ENCODE results near the gene AGBL1.

The AGBL1 gene

GRCh38 chr15:86337071-86337470, 257.4 kb downstream of the AGBL1 start:
- DNase-seq = no peak
- Mint-ChIP-seq H3K9me3 (peaks cover 0 to 3% of the 10 kb centered on the region in 2 donors), H3K27ac (no peak overlapping the region), H3K36me3 (ENCODE audit: insufficient read depth) (peaks cover 2% of the 10 kb centered on the region), H3K4me1 (ENCODE audit: low read depth in 2 of 2) (peaks cover 0 to 2% of the 10 kb centered on the region in 2 donors), H3K4me3 (no peak overlapping the region), H3K27me3 (peaks cover 5 to 6% of the 10 kb centered on the region in 2 donors)
- no peak for ATAC-seq (replicated peaks)

- H3K4me1 Mint-ChIP-seq (ENCODE audit: low read depth in 2 of 2) = no peaks in the 10 kb centered on the region
- ATAC-seq (replicated peaks) (no peak), DNase-seq (no peak)
- H3K4me3 Mint-ChIP-seq = no peak overlapping the region
- H3K36me3 Mint-ChIP-seq (ENCODE audit: insufficient read depth) = no peaks in the 10 kb centered on the region
- H3K27me3 Mint-ChIP-seq = peaks cover 16 to 41% of the 10 kb centered on the region in 2 donors
- H3K27ac Mint-ChIP-seq = no peak overlapping the region
- H3K9me3 Mint-ChIP-seq = no peaks in the 10 kb centered on the region
Measured at GRCh38 chr15:86347245-86347644, 267.6 kb downstream of the AGBL1 start.

DNA sequence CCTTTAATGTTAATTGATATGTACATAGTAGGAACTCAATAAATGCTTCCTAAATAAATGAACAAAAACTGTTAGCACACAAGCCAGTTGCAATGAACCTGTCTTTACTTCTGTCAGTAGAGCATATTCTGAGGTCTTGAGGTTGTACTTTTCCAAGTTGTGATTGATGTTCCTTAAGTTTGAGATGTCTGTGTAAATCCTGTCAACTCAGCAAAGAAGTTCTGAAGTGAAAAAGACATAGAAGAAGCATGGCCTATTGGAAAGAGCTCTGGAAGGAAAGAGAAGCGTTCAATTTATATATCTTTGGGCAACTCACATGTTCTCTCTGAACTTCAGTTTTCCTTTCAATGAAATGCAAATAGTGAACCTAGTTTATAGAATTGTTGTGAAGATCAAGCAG, 269.9 kb downstream of the AGBL1 start:
- peaks cover 16 to 30% of the 10 kb centered on the region in 2 donors for H3K27me3 Mint-ChIP-seq
- H3K9me3 Mint-ChIP-seq = peaks cover 0 to 1% of the 10 kb centered on the region in 2 donors
- no peak for ATAC-seq (replicated peaks)
- no peaks in the 10 kb centered on the region for H3K4me1 Mint-ChIP-seq (ENCODE audit: low read depth in 2 of 2)
- no peak for DNase-seq
- no peak overlapping the region for H3K4me3 Mint-ChIP-seq
- H3K27ac Mint-ChIP-seq = no peak overlapping the region
- H3K36me3 Mint-ChIP-seq (ENCODE audit: insufficient read depth) = no peaks in the 10 kb centered on the region

GRCh38 chr15:86353213-86353612, 273.5 kb downstream of the AGBL1 start:
- ATAC-seq (replicated peaks) (no peak), DNase-seq (no peak)
- Mint-ChIP-seq H3K4me1 (ENCODE audit: low read depth in 2 of 2) (no peaks in the 10 kb centered on the region), H3K27me3 (peaks cover 6% of the 10 kb centered on the region in 2 donors), H3K27ac (no peak overlapping the region), H3K36me3 (ENCODE audit: insufficient read depth) (no peaks in the 10 kb centered on the region), H3K9me3 (peaks cover 0 to 3% of the 10 kb centered on the region in 2 donors), H3K4me3 (no peak overlapping the region)

- Mint-ChIP-seq H3K9me3 (peaks cover 0 to 3% of the 10 kb centered on the region in 2 donors), H3K27me3 (peaks cover 0 to 2% of the 10 kb centered on the region in 2 donors), H3K36me3 (ENCODE audit: insufficient read depth) (no peaks in the 10 kb centered on the region), H3K4me3 (no peak overlapping the region), H3K4me1 (ENCODE audit: low read depth in 2 of 2) (no peaks in the 10 kb centered on the region), H3K27ac (no peak overlapping the region)
- DNase-seq (no peak), ATAC-seq (replicated peaks) (no peak)
Measured at GRCh38 chr15:86355361-86355760, 275.7 kb downstream of the AGBL1 start.

DNA sequence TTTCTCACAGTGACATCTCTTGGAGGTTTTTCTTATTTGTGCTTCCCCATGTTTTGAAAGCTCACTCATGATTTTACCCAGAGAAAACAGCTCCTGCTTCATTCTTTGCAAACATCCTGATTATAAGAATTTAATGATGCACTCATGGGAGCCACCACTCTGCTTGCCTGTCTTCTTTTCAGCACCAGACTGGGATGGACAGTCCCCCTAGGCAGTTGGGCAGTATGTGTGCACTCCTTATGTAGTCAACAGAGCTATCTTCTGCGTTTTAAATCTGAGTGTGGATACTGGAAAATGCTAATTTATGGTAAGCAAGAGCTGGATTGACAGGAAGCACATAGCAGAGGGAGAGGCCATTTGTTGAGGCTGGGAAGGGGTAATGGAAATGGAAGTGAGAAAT, 276.1 kb downstream of the AGBL1 start:
- no peak for DNase-seq
- peaks cover 0 to 3% of the 10 kb centered on the region in 2 donors for H3K9me3 Mint-ChIP-seq
- H3K4me3 Mint-ChIP-seq = no peak overlapping the region
- H3K27ac Mint-ChIP-seq = no peak overlapping the region
- H3K36me3 Mint-ChIP-seq (ENCODE audit: insufficient read depth) = no peaks in the 10 kb centered on the region
- ATAC-seq (replicated peaks) = no peak
- no peaks in the 10 kb centered on the region for H3K27me3 Mint-ChIP-seq
- H3K4me1 Mint-ChIP-seq (ENCODE audit: low read depth in 2 of 2) = no peaks in the 10 kb centered on the region

GRCh38 chr15:86362555-86362954, 282.9 kb downstream of the AGBL1 start:
- no peaks in the 10 kb centered on the region for H3K4me1 Mint-ChIP-seq (ENCODE audit: low read depth in 2 of 2)
- H3K27ac Mint-ChIP-seq = no peak overlapping the region
- DNase-seq (no peak), ATAC-seq (replicated peaks) (no peak)
- no peaks in the 10 kb centered on the region for H3K9me3 Mint-ChIP-seq
- H3K36me3 Mint-ChIP-seq (ENCODE audit: insufficient read depth) = no peaks in the 10 kb centered on the region
- no peak overlapping the region for H3K4me3 Mint-ChIP-seq
- peaks cover 7 to 11% of the 10 kb centered on the region in 2 donors for H3K27me3 Mint-ChIP-seq

DNA sequence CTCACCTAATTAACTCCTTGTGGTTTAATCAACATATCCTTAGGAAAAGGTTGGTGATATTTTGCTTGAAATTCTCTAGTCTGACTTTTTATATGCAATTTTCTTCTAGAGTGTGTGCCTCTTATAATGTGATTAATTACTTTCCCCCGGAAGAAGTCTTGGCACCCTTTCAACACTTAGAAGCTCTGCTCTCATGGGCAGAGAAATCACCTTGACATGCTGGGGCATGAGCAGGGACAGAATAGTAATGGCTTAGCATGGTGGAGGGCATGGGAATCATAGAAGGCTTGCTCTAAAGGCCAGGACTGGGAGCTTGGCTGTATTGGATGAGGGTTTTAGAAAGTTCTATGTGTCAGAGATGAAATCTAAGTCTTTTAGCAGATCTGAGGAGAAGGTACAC, 293.5 kb downstream of the AGBL1 start:
- ATAC-seq (replicated peaks) = no peak
- no peaks in the 10 kb centered on the region for H3K36me3 Mint-ChIP-seq (ENCODE audit: insufficient read depth)
- H3K27ac Mint-ChIP-seq = no peak overlapping the region
- peaks cover 5 to 12% of the 10 kb centered on the region in 2 donors for H3K9me3 Mint-ChIP-seq
- DNase-seq = no peak
- H3K4me3 Mint-ChIP-seq = no peak overlapping the region
- H3K27me3 Mint-ChIP-seq = peaks cover 18 to 30% of the 10 kb centered on the region in 2 donors
- no peaks in the 10 kb centered on the region for H3K4me1 Mint-ChIP-seq (ENCODE audit: low read depth in 2 of 2)

DNA sequence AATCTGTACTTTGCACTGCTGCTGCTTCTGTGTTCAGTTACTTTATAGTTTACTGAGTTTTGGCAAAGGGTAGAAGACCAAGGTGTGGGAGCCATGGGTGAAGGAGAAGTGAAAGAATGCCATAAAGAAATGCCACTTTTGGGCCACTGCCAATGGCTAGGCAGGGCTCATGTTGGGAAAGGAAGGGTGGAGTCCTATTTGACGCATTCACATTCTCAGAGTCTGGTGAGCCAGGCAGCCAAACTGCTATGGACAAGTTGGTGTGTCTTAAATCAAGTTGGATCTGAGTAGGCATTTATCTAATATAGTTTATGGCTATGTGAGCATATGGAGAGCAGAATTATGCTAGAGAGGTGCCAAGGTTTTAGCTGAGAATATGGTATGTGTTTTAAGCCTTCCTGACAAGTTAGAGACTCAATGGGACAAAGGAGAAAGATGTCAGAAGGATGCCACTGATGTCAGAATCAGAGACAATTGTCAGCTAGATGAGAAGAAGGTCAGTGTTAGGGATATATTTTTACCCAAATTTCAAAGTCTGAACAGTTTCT, 296.1 kb downstream of the AGBL1 start:
- H3K4me1 Mint-ChIP-seq (ENCODE audit: low read depth in 2 of 2) = no peaks in the 10 kb centered on the region
- ATAC-seq (replicated peaks) = no peak

GRCh38 chr15:86377914-86378313, 298.2 kb downstream of the AGBL1 start:
- Mint-ChIP-seq H3K27me3 (peaks cover 22 to 45% of the 10 kb centered on the region in 2 donors), H3K27ac (no peak overlapping the region), H3K4me1 (ENCODE audit: low read depth in 2 of 2) (no peaks in the 10 kb centered on the region), H3K4me3 (no peak overlapping the region), H3K9me3 (peaks cover 5 to 12% of the 10 kb centered on the region in 2 donors), H3K36me3 (ENCODE audit: insufficient read depth) (no peaks in the 10 kb centered on the region)
- ATAC-seq (replicated peaks) (no peak), DNase-seq (no peak)

More for the DNA sequence above, 296.1 kb downstream of the AGBL1 start:
- H3K27ac Mint-ChIP-seq = no peak overlapping the region
- DNase-seq = no peak
- H3K36me3 Mint-ChIP-seq (ENCODE audit: insufficient read depth) = no peaks in the 10 kb centered on the region
- no peak overlapping the region for H3K4me3 Mint-ChIP-seq
- H3K9me3 Mint-ChIP-seq = peaks cover 5 to 12% of the 10 kb centered on the region in 2 donors
- H3K27me3 Mint-ChIP-seq = peaks cover 21 to 36% of the 10 kb centered on the region in 2 donors

DNA sequence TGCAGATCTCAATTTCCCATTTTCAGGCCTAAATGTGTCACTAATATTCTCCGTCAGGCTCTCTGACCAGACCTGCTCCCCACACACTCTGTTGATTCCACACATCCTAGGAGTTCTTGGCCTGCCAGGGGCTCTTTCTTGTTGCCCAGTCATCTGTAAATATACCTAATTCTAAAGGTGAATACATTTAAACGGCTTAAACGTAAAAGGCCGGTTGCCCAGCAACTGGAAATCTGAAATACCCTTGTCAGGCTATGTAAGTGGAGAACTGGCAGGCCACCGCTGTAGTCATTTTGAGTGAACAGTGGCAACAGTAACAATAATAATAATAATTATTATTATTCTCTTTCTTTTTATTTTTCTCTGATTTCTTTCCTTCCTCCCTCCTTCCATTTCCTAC, 302.7 kb downstream of the AGBL1 start:
- ATAC-seq (replicated peaks) (no peak), DNase-seq (no peak)
- no peak overlapping the region for H3K27ac Mint-ChIP-seq
- no peak overlapping the region for H3K4me3 Mint-ChIP-seq
- H3K27me3 Mint-ChIP-seq = peaks cover 27 to 35% of the 10 kb centered on the region in 2 donors
- peaks cover 0 to 5% of the 10 kb centered on the region in 2 donors for H3K4me1 Mint-ChIP-seq (ENCODE audit: low read depth in 2 of 2)
- no peaks in the 10 kb centered on the region for H3K36me3 Mint-ChIP-seq (ENCODE audit: insufficient read depth)
- no peaks in the 10 kb centered on the region for H3K9me3 Mint-ChIP-seq

GRCh38 chr15:86383611-86384010, 303.9 kb downstream of the AGBL1 start:
- peaks cover 31 to 35% of the 10 kb centered on the region in 2 donors for H3K27me3 Mint-ChIP-seq
- DNase-seq (no peak), ATAC-seq (replicated peaks) (no peak)
- H3K36me3 Mint-ChIP-seq (ENCODE audit: insufficient read depth) = no peaks in the 10 kb centered on the region
- H3K27ac Mint-ChIP-seq = no peak overlapping the region
- no peaks in the 10 kb centered on the region for H3K9me3 Mint-ChIP-seq
- no peak overlapping the region for H3K4me3 Mint-ChIP-seq
- peaks cover 0 to 5% of the 10 kb centered on the region in 2 donors for H3K4me1 Mint-ChIP-seq (ENCODE audit: low read depth in 2 of 2)

DNA sequence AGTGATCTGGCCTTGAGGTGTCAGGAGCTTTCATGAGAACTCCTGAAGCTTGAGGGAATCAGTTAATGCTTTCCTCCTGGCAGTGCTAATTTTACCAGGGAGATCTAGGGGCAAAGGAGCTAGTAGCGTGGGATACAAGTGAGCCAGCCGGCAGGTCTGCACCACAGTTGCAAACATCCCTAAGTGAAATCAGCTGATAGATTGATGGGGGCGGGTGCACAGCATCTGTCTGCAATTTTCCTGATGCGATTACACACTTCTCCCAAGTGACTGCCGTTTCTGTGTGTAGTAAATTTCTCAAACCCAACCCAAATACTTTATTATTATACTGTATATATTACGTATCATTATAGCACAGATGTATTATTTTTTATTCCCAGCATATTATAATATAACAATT, 304.5 kb downstream of the AGBL1 start:
- Mint-ChIP-seq H3K4me3 (no peak overlapping the region), H3K27me3 (peaks cover 31 to 39% of the 10 kb centered on the region in 2 donors), H3K4me1 (ENCODE audit: low read depth in 2 of 2) (peaks cover 0 to 5% of the 10 kb centered on the region in 2 donors), H3K27ac (no peak overlapping the region), H3K36me3 (ENCODE audit: insufficient read depth) (no peaks in the 10 kb centered on the region), H3K9me3 (no peaks in the 10 kb centered on the region)
- ATAC-seq (replicated peaks) (no peak), DNase-seq (no peak)

DNA sequence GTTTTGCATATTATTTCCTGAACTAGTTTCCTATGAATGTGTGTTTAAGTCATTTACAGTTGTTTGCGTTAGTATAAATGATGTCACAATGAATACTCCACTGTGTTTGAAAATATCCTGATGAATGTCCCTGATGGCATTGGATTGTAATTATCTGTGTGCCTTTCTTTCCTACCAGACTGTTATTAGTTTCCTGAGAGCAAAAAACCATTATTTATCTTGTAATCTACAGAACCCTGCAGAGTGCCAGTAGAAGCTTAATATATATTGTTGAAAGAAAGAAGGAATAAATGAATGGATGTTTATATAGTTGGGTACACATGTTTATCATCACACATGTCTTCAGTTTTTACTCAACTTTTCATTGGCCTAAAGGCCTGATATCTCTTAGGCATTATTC, 312.6 kb downstream of the AGBL1 start:
- no peaks in the 10 kb centered on the region for H3K36me3 Mint-ChIP-seq (ENCODE audit: insufficient read depth)
- H3K27me3 Mint-ChIP-seq = peaks cover 5 to 17% of the 10 kb centered on the region in 2 donors
- no peak for ATAC-seq (replicated peaks)
- DNase-seq = no peak
- H3K4me3 Mint-ChIP-seq = no peak overlapping the region
- H3K9me3 Mint-ChIP-seq = no peaks in the 10 kb centered on the region
- H3K4me1 Mint-ChIP-seq (ENCODE audit: low read depth in 2 of 2) = no peaks in the 10 kb centered on the region
- no peak overlapping the region for H3K27ac Mint-ChIP-seq

Measured in effector memory CD8-positive, alpha-beta T cell (primary cell).